Measurements from ENCODE around the gene ELAVL3.

GRCh38 chr19:11435833-11436313 is 45.0 kb downstream of the ELAVL3 start:
- TF ChIP-seq CTCF (IDR thresholded peaks at IDR 0.05): no peak
- no peak for TF ChIP-seq POLR2A (IDR thresholded peaks at IDR 0.05)
- no peak for TF ChIP-seq POLR2AphosphoS5 (IDR thresholded peaks at IDR 0.05)
